DND-41 (cell line): Measurements from ENCODE around the gene USP10.

Experiments
- ATAC-seq: fragments of 200-7000 bp; cut with Tn5 transposase; 3 replicates; pipeline ENCODE4 v1.9.1; 2021; ENCODE audit warnings: low read depth; ENCODE audit not compliant: insufficient read depth
- DNase-seq: peaks from one replicate; pipeline ENCODE4 v3.0.0-alpha.2; 2020
- H2AFZ ChIP-seq: 2 replicates; pipeline ENCODE4 v1.6.0; 2012; ENCODE audit warnings: low read depth, low read length
- H3K27ac ChIP-seq: 2 replicates; pipeline ENCODE4 v1.5.1; 2012; ENCODE audit warnings: low read length, inconsistent platforms
- H3K27me3 ChIP-seq: fragments of 200-600 bp; sonication (generic); 2 replicates; pipeline ENCODE4 v1.6.0; 2012; ENCODE audit warnings: low read length, mild to moderate bottlenecking, inconsistent platforms; ENCODE audit not compliant: insufficient read depth, poor library complexity
- H3K36me3 ChIP-seq: 2 replicates; pipeline ENCODE4 v1.5.1; 2012; ENCODE audit warnings: low read length, inconsistent platforms; ENCODE audit not compliant: insufficient read depth
- H3K4me1 ChIP-seq: 2 replicates; pipeline ENCODE4 v1.5.1; 2012; ENCODE audit warnings: mild to moderate bottlenecking, low read length; ENCODE audit not compliant: insufficient read depth
- H3K4me2 ChIP-seq: 2 replicates; pipeline ENCODE4 v1.6.0; 2012; ENCODE audit warnings: mild to moderate bottlenecking, moderate library complexity, low read length, inconsistent platforms; ENCODE audit not compliant: insufficient read depth
- H3K4me3 ChIP-seq, 2 experiments: fragments of 200-600 bp in 1 of 2; shearing (Covaris generic) in 1 of 2; 2 replicates each; pipeline ENCODE4 v1.5.1; 2012 to 2016; ENCODE audit warnings: inconsistent platforms in 2 of 2, low read length in 2 of 2, mild to moderate bottlenecking in 2 of 2, low read depth in 1 of 2, moderate library complexity in 1 of 2
- H3K79me2 ChIP-seq: 2 replicates; pipeline ENCODE4 v1.6.0; 2012; ENCODE audit warnings: low read length, inconsistent platforms; ENCODE audit not compliant: insufficient read depth
- H3K9ac ChIP-seq: 2 replicates; pipeline ENCODE4 v1.6.0; 2012; ENCODE audit warnings: low read depth, mild to moderate bottlenecking, inconsistent platforms, low read length, moderate library complexity
- H3K9me3 ChIP-seq: 2 replicates; pipeline ENCODE4 v1.5.1; 2012; ENCODE audit warnings: low read length, moderate library complexity, mild to moderate bottlenecking, inconsistent platforms; ENCODE audit not compliant: insufficient read depth, severe bottlenecking
- H4K20me1 ChIP-seq: 2 replicates; pipeline ENCODE4 v1.6.0; 2012; ENCODE audit warnings: low read length; ENCODE audit not compliant: insufficient read depth
- CTCF ChIP-seq: IDR thresholded peaks from 2 replicates; pipeline ENCODE4 v1.5.1; 2012; ENCODE audit warnings: borderline replicate concordance, low read length, moderate library complexity, mild to moderate bottlenecking; ENCODE audit not compliant: poor library complexity, severe bottlenecking; ENCODE audit errors: extremely low read depth
- EZH2 ChIP-seq: IDR thresholded peaks from 3 replicates; pipeline ENCODE4 v1.6.1; 2012; ENCODE audit warnings: borderline replicate concordance, low read depth, mild to moderate bottlenecking, moderate library complexity, low read length, inconsistent platforms; ENCODE audit not compliant: severe bottlenecking

Gene USP10

DNA sequence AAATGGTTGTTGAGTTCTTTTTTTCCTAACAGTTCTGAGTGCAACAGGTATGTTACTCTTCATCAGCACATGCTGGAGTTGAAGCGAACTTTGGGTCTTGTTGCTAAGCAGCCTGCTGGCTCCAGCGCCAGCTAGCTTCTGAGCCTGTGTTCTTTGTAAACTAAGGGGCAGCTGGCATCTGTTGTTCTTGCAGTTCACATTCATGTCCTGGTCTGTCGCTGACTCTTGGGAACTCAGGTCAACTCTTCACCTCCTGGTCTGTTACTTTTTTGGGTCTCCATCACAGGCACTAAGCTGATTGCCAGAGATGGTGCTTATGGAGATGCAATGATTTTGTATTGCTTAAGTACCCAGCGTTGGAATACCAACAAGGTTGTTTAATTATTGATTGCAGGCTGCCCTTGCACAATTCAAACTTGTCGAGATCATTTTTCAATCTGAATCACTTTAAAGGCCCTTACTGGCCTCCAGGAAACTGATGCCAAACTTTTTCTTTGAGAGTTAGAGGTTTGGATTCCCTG, 40.9 kb downstream of the USP10 start:
- no peak for ATAC-seq
- H3K36me3 ChIP-seq, result peaks cover 51% of the 10 kb centered on the region
- H3K79me2 ChIP-seq, result peaks cover 97% of the 10 kb centered on the region
- H3K4me1 ChIP-seq, result no peaks in the 10 kb centered on the region
- no peak overlapping the region for H3K4me3 ChIP-seq
- H2AFZ ChIP-seq, result no peak overlapping the region
- no peaks in the 10 kb centered on the region for H3K9me3 ChIP-seq
- H3K4me2 ChIP-seq, result no peak overlapping the region
- peaks cover 84% of the 10 kb centered on the region for H4K20me1 ChIP-seq
- H3K9ac ChIP-seq, result no peak overlapping the region
- no peak for DNase-seq
- no peaks in the 10 kb centered on the region for H3K27me3 ChIP-seq
- no peak for TF ChIP-seq CTCF
- no peak for TF ChIP-seq EZH2
- no peak overlapping the region for H3K27ac ChIP-seq

- Histone ChIP-seq H3K4me3 (no peak overlapping the region), H4K20me1 (peaks cover 81% of the 10 kb centered on the region), H2AFZ (no peak overlapping the region), H3K79me2 (peaks cover 95% of the 10 kb centered on the region), H3K27me3 (no peaks in the 10 kb centered on the region), H3K4me1 (no peaks in the 10 kb centered on the region), H3K9me3 (no peaks in the 10 kb centered on the region), H3K36me3 (peaks cover 55% of the 10 kb centered on the region), H3K4me2 (no peak overlapping the region), H3K9ac (no peak overlapping the region), H3K27ac (no peak overlapping the region)
- DNase-seq (no peak), ATAC-seq (no peak)
- no peak for TF ChIP-seq CTCF
- no peak for TF ChIP-seq EZH2
Measured at GRCh38 chr16:84741340-84741830, 41.6 kb downstream of the USP10 start.

- Histone ChIP-seq H3K27ac (no peak overlapping the region), H3K4me2 (no peak overlapping the region), H3K4me1 (no peaks in the 10 kb centered on the region), H3K9me3 (no peaks in the 10 kb centered on the region), H3K79me2 (peaks cover 91% of the 10 kb centered on the region), H3K27me3 (no peaks in the 10 kb centered on the region), H4K20me1 (peaks cover 75% of the 10 kb centered on the region), H2AFZ (no peak overlapping the region), H3K4me3 (no peak overlapping the region), H3K9ac (no peak overlapping the region), H3K36me3 (peaks cover 63% of the 10 kb centered on the region)
- no peak for ATAC-seq
- no peak for DNase-seq
- TF ChIP-seq CTCF, result no peak
- no peak for TF ChIP-seq EZH2
Measured at GRCh38 chr16:84742641-84743092, 42.9 kb downstream of the USP10 start.
